GM23338 (cell line): Measurements from ENCODE around the gene ETV1. TPM values are rescaled to one million over a fixed set of nuclear protein-coding genes. Genes with fewer than 3 reads are reported as not detected.

Experiments used
- ATAC-seq: fragments of 200-7000 bp; cut with Tn5 transposase; 3 replicates; pipeline ENCODE4 v1.9.1; 2020
- DNase-seq: peaks from one replicate; pipeline ENCODE4 v3.0.0-alpha.2; 2015; ENCODE audit warnings: low spot score
- H2AFZ ChIP-seq: fragments of 200-600 bp; sonication (generic); 2 replicates; pipeline ENCODE4 v1.8.0; 2016; ENCODE audit warnings: antibody characterized with exemption, mild to moderate bottlenecking, moderate library complexity
- H3F3A ChIP-seq: fragments of 200-600 bp; sonication (generic); replicated peaks from 2 replicates; pipeline ENCODE4 v1.8.0; 2017; ENCODE audit warnings: antibody characterized with exemption, mixed run types, low read depth
- H3K27ac ChIP-seq: fragments of 200-600 bp; sonication (generic); 2 replicates; pipeline ENCODE4 v1.6.1; 2016; ENCODE audit warnings: low read depth
- H3K27me3 ChIP-seq: fragments of 200-600 bp; sonication (generic); 2 replicates; pipeline ENCODE4 v1.8.0; 2016; ENCODE audit warnings: mild to moderate bottlenecking, mixed run types, moderate library complexity; ENCODE audit not compliant: insufficient read depth
- H3K36me3 ChIP-seq: fragments of 200-600 bp; sonication (generic); 2 replicates; pipeline ENCODE4 v1.8.0; 2016; ENCODE audit warnings: mild to moderate bottlenecking; ENCODE audit not compliant: insufficient read depth
- H3K4me1 ChIP-seq: fragments of 200-600 bp; sonication (generic); 2 replicates; pipeline ENCODE4 v1.8.0; 2016; ENCODE audit warnings: mild to moderate bottlenecking, moderate library complexity; ENCODE audit not compliant: insufficient read depth
- H3K4me2 ChIP-seq: fragments of 200-600 bp; sonication (generic); 2 replicates; pipeline ENCODE4 v1.7.1; 2017; ENCODE audit warnings: mixed run types
- H3K4me3 ChIP-seq: fragments of 200-600 bp; sonication (generic); 2 replicates; pipeline ENCODE4 v1.6.1; 2016; ENCODE audit warnings: mixed run types
- H3K79me2 ChIP-seq: fragments of 200-600 bp; sonication (generic); replicated peaks from 2 replicates; pipeline ENCODE4 v1.8.0; 2017; ENCODE audit warnings: mild to moderate bottlenecking; ENCODE audit not compliant: insufficient read depth
- H3K9me2 ChIP-seq: fragments of 200-600 bp; sonication (generic); 2 replicates; pipeline ENCODE4 v1.8.0; 2017; ENCODE audit not compliant: insufficient read depth
- H4K20me1 ChIP-seq: fragments of 200-600 bp; sonication (generic); replicated peaks from 2 replicates; pipeline ENCODE4 v1.8.0; 2017; ENCODE audit warnings: mild to moderate bottlenecking; ENCODE audit not compliant: insufficient read depth
- H3K27ac Mint-ChIP-seq: 2 replicates; pipeline ENCODE4 v1.8.0; 2020; ENCODE audit warnings: inconsistent platforms, mild to moderate bottlenecking, moderate library complexity, mixed read lengths
- H3K27me3 Mint-ChIP-seq: 3 replicates; pipeline ENCODE4 v1.8.0; 2022; ENCODE audit warnings: low read depth, mild to moderate bottlenecking, moderate library complexity, mixed read lengths, inconsistent platforms; ENCODE audit not compliant: insufficient read depth, poor library complexity
- H3K36me3 Mint-ChIP-seq: 3 replicates; pipeline ENCODE4 v1.8.0; 2021; ENCODE audit warnings: low read depth, mild to moderate bottlenecking, inconsistent platforms, moderate library complexity, mixed read lengths
- H3K4me1 Mint-ChIP-seq: 3 replicates; pipeline ENCODE4 v1.8.0; 2020; ENCODE audit warnings: mild to moderate bottlenecking, inconsistent platforms, mixed read lengths
- H3K4me3 Mint-ChIP-seq: 3 replicates; pipeline ENCODE4 v1.8.0; 2021; ENCODE audit warnings: moderate library complexity, mild to moderate bottlenecking, inconsistent platforms, mixed read lengths
- H3K9me3 Mint-ChIP-seq: 3 replicates; pipeline ENCODE4 v1.8.0; 2020; ENCODE audit warnings: moderate library complexity, mild to moderate bottlenecking, inconsistent platforms, mixed read lengths
- CREB1 ChIP-seq: fragments of 250-450 bp; sonication (Bioruptor Pico); IDR thresholded peaks from 2 replicates; pipeline ENCODE4 v1.5.0; 2020; ENCODE audit warnings: low read depth, mild to moderate bottlenecking, moderate library complexity
- JUNB ChIP-seq: IDR thresholded peaks from one replicate; pipeline ENCODE4 v1.6.1; 2016; ENCODE audit warnings: antibody characterized with exemption; ENCODE audit not compliant: unreplicated experiment
- NANOG ChIP-seq: IDR thresholded peaks from 2 replicates; pipeline ENCODE4 v1.6.1; 2016; ENCODE audit warnings: antibody characterized with exemption, borderline replicate concordance
- POLR2AphosphoS5 ChIP-seq: IDR thresholded peaks from 2 replicates; pipeline ENCODE4 v1.6.1; 2016; ENCODE audit warnings: antibody characterized with exemption, low read depth
- STAT1 ChIP-seq: IDR thresholded peaks from one replicate; pipeline ENCODE4 v1.6.1; 2016; ENCODE audit warnings: antibody characterized with exemption; ENCODE audit not compliant: unreplicated experiment
- ZNF114 ChIP-seq: fragments of 250-450 bp; sonication (Bioruptor Pico); IDR thresholded peaks from 2 replicates; pipeline ENCODE4 v1.5.0; 2020; ENCODE audit warnings: mild to moderate bottlenecking, moderate library complexity
- ZNF331 ChIP-seq: fragments of 250-450 bp; sonication (Bioruptor Pico); IDR thresholded peaks from 2 replicates; pipeline ENCODE4 v1.5.0; 2020; ENCODE audit warnings: low read depth, mild to moderate bottlenecking, moderate library complexity
- polyA plus RNA-seq: library from polyadenylated mRNA; unstranded; fragments of >200 nt; fragmentation: Nextera tagmentation; extraction: Ambion mirVana; gene quantifications from 2 replicates; pipeline ENCODE4 v1.2.1, GENCODE V29; 2016
- total RNA-seq: library from RNA; depleted of rRNA; stranded (reverse); fragments of >200 nt; shearing (Covaris generic); gene quantifications from 2 replicates; pipeline ENCODE4 v1.2.3, GENCODE V29; 2014
- TF ChIP-seq, protein P1 (sequence below): IDR thresholded peaks from 2 replicates; pipeline ENCODE4 v1.6.1; 2016; ENCODE audit warnings: antibody characterized with exemption
- TF ChIP-seq, protein P2 (sequence below): fragments of 250-450 bp; sonication (Bioruptor Pico); IDR thresholded peaks from 2 replicates; pipeline ENCODE4 v1.5.0; 2020; ENCODE audit warnings: mild to moderate bottlenecking, moderate library complexity
- TF ChIP-seq, protein P3 (sequence below), 2 experiments: fragments of 200-600 bp in 1 of 2; sonication (generic) in 1 of 2; conservative IDR thresholded peaks; 2 replicates each; pipeline versions ENCODE4 v1.5.1 to v1.6.1; 2016 to 2017; ENCODE audit warnings: antibody characterized with exemption in 2 of 2, low read depth in 2 of 2, mild to moderate bottlenecking in 2 of 2, moderate library complexity in 1 of 2
- TF ChIP-seq, protein P4 (sequence below): IDR thresholded peaks from one replicate; pipeline ENCODE4 v1.6.1; 2018; ENCODE audit warnings: antibody characterized with exemption; ENCODE audit not compliant: unreplicated experiment

Gene ETV1
- total and polyA plus RNA-seq, 2 experiments from 2014 or later = 49.4 to 61.9 TPM

DNA sequence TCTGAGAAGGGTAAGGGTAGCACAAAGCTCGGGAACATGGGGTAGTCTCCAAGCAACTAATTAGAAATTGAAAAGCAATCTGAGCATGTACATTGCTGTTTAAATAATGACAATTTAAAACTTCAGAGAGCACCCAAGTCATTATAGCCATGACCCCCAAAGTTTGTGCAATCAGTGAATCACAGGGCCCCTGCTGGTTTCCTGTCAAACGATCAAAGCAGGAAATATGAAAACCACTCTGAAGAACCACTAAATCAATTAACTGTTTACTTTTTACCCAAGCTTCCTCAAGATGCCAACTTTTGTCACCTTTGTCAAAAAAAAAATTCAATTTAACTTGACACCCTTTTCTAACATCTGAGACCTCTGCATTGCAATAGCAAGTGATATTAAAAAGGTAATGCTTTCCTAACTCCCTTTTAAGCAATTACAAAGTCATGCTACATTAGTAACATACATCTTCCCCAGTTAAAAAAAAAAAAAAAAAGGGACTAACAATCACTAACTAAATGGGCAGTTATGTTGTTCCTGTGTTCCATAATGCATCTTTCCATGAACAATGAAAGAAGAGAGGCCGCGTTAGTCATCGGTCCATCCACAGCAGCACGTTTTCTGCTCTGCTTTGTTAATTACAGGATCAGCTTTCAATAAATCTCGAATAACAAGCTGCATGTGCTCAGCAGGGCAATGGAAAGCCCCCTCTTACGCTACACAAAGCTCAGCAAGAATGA lies 80.6 kb downstream of the ETV1 start:
- Histone ChIP-seq H3K9me2 (no peaks in the 10 kb centered on the region), H3K79me2 (no peaks in the 10 kb centered on the region), H4K20me1 (no peaks in the 10 kb centered on the region), H3K4me3 (no peak overlapping the region), H3K4me2 (no peak overlapping the region), H3K27ac (no peak overlapping the region), H3F3A (no peaks in the 10 kb centered on the region), H3K36me3 (peaks cover 24% of the 10 kb centered on the region; the same call in 1 of the 2 replicates), H2AFZ (no peak overlapping the region), H3K27me3 (no peaks in the 10 kb centered on the region), H3K4me1 (no peaks in the 10 kb centered on the region)
- TF ChIP-seq ZNF331 (no peak), STAT1 (no peak), ZNF114 (CRISPR knock-in tag) (no peak), CREB1 (CRISPR knock-in tag) (no peak), POLR2AphosphoS5 (no peak), NANOG (no peak), JUNB (no peak)
- TF ChIP-seq, protein P1, sequence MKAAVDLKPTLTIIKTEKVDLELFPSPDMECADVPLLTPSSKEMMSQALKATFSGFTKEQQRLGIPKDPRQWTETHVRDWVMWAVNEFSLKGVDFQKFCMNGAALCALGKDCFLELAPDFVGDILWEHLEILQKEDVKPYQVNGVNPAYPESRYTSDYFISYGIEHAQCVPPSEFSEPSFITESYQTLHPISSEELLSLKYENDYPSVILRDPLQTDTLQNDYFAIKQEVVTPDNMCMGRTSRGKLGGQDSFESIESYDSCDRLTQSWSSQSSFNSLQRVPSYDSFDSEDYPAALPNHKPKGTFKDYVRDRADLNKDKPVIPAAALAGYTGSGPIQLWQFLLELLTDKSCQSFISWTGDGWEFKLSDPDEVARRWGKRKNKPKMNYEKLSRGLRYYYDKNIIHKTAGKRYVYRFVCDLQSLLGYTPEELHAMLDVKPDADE = no peak
- TF ChIP-seq, protein P2, sequence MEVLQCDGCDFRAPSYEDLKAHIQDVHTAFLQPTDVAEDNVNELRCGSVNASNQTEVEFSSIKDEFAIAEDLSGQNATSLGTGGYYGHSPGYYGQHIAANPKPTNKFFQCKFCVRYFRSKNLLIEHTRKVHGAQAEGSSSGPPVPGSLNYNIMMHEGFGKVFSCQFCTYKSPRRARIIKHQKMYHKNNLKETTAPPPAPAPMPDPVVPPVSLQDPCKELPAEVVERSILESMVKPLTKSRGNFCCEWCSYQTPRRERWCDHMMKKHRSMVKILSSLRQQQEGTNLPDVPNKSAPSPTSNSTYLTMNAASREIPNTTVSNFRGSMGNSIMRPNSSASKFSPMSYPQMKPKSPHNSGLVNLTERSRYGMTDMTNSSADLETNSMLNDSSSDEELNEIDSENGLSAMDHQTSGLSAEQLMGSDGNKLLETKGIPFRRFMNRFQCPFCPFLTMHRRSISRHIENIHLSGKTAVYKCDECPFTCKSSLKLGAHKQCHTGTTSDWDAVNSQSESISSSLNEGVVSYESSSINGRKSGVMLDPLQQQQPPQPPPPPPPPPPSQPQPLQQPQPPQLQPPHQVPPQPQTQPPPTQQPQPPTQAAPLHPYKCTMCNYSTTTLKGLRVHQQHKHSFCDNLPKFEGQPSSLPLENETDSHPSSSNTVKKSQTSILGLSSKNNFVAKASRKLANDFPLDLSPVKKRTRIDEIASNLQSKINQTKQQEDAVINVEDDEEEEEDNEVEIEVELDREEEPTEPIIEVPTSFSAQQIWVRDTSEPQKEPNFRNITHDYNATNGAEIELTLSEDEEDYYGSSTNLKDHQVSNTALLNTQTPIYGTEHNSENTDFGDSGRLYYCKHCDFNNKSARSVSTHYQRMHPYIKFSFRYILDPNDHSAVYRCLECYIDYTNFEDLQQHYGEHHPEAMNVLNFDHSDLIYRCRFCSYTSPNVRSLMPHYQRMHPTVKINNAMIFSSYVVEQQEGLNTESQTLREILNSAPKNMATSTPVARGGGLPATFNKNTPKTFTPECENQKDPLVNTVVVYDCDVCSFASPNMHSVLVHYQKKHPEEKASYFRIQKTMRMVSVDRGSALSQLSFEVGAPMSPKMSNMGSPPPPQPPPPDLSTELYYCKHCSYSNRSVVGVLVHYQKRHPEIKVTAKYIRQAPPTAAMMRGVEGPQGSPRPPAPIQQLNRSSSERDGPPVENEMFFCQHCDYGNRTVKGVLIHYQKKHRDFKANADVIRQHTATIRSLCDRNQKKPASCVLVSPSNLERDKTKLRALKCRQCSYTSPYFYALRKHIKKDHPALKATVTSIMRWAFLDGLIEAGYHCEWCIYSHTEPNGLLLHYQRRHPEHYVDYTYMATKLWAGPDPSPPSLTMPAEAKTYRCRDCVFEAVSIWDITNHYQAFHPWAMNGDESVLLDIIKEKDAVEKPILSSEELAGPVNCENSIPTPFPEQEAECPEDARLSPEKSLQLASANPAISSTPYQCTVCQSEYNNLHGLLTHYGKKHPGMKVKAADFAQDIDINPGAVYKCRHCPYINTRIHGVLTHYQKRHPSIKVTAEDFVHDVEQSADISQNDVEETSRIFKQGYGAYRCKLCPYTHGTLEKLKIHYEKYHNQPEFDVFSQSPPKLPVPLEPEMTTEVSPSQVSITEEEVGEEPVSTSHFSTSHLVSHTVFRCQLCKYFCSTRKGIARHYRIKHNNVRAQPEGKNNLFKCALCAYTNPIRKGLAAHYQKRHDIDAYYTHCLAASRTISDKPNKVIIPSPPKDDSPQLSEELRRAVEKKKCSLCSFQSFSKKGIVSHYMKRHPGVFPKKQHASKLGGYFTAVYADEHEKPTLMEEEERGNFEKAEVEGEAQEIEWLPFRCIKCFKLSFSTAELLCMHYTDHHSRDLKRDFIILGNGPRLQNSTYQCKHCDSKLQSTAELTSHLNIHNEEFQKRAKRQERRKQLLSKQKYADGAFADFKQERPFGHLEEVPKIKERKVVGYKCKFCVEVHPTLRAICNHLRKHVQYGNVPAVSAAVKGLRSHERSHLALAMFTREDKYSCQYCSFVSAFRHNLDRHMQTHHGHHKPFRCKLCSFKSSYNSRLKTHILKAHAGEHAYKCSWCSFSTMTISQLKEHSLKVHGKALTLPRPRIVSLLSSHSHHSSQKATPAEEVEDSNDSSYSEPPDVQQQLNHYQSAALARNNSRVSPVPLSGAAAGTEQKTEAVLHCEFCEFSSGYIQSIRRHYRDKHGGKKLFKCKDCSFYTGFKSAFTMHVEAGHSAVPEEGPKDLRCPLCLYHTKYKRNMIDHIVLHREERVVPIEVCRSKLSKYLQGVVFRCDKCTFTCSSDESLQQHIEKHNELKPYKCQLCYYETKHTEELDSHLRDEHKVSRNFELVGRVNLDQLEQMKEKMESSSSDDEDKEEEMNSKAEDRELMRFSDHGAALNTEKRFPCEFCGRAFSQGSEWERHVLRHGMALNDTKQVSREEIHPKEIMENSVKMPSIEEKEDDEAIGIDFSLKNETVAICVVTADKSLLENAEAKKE (CRISPR knock-in tag) = no peak
- TF ChIP-seq, protein P3, sequence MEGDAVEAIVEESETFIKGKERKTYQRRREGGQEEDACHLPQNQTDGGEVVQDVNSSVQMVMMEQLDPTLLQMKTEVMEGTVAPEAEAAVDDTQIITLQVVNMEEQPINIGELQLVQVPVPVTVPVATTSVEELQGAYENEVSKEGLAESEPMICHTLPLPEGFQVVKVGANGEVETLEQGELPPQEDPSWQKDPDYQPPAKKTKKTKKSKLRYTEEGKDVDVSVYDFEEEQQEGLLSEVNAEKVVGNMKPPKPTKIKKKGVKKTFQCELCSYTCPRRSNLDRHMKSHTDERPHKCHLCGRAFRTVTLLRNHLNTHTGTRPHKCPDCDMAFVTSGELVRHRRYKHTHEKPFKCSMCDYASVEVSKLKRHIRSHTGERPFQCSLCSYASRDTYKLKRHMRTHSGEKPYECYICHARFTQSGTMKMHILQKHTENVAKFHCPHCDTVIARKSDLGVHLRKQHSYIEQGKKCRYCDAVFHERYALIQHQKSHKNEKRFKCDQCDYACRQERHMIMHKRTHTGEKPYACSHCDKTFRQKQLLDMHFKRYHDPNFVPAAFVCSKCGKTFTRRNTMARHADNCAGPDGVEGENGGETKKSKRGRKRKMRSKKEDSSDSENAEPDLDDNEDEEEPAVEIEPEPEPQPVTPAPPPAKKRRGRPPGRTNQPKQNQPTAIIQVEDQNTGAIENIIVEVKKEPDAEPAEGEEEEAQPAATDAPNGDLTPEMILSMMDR (conservative IDR thresholded peaks at IDR 0.05; ENCODE audit: low read depth in 2 of 2) = no peak
- TF ChIP-seq, protein P4, sequence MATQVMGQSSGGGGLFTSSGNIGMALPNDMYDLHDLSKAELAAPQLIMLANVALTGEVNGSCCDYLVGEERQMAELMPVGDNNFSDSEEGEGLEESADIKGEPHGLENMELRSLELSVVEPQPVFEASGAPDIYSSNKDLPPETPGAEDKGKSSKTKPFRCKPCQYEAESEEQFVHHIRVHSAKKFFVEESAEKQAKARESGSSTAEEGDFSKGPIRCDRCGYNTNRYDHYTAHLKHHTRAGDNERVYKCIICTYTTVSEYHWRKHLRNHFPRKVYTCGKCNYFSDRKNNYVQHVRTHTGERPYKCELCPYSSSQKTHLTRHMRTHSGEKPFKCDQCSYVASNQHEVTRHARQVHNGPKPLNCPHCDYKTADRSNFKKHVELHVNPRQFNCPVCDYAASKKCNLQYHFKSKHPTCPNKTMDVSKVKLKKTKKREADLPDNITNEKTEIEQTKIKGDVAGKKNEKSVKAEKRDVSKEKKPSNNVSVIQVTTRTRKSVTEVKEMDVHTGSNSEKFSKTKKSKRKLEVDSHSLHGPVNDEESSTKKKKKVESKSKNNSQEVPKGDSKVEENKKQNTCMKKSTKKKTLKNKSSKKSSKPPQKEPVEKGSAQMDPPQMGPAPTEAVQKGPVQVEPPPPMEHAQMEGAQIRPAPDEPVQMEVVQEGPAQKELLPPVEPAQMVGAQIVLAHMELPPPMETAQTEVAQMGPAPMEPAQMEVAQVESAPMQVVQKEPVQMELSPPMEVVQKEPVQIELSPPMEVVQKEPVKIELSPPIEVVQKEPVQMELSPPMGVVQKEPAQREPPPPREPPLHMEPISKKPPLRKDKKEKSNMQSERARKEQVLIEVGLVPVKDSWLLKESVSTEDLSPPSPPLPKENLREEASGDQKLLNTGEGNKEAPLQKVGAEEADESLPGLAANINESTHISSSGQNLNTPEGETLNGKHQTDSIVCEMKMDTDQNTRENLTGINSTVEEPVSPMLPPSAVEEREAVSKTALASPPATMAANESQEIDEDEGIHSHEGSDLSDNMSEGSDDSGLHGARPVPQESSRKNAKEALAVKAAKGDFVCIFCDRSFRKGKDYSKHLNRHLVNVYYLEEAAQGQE = no peak
- Mint-ChIP-seq H3K27ac (peak overlapping the region; percentile 33; the same call in 1 of the 2 replicates), H3K4me3 (no peak overlapping the region), H3K4me1 (peaks cover 12% of the 10 kb centered on the region; the same call in 2 of the 3 replicates), H3K9me3 (no peaks in the 10 kb centered on the region), H3K36me3 (peaks cover 40% of the 10 kb centered on the region), H3K27me3 (no peaks in the 10 kb centered on the region)
- DNase-seq (no peak), ATAC-seq (no peak; the same call in 2 of the 3 replicates)
